H1 (cell line): ENCODE results near the gene TACSTD2. TPM values are rescaled to one million over a fixed set of nuclear protein-coding genes. Genes with fewer than 3 reads are reported as not detected.

ENCODE experiments used
- CTCF ChIA-PET: fragments of 300-600 bp; sonication (Branson Sonifier 250); formaldehyde crosslinking; loops from one replicate; lab custom pipeline; 2021; ENCODE audit not compliant: partially characterized antibody; lab: Charles Lee
- POLR2A ChIA-PET: fragments of 300-600 bp; sonication (Branson Sonifier 250); formaldehyde crosslinking; loops from one replicate; lab custom pipeline; 2021; ENCODE audit warnings: inconsistent platforms; ENCODE audit not compliant: partially characterized antibody; lab: Charles Lee
- DNase-seq, 2 experiments: peaks; one replicate each; pipeline versions ENCODE4 v3.0.0 to v3.0.0-alpha.2; 2010 to 2022; ENCODE audit warnings: low spot score in 2 of 2, low read depth in 1 of 2, mixed read lengths in 1 of 2
- FAIRE-seq: peaks from 2 replicates; lab custom pipeline; 2011; peaks lifted over from hg19 to GRCh38; lab: Jason Lieb, UNC
- H2AFZ ChIP-seq: 2 replicates; pipeline ENCODE4 v1.8.1; 2012; ENCODE audit warnings: low read length, inconsistent platforms
- H2AK5ac ChIP-seq: 2 replicates; pipeline ENCODE4 v1.6.1; 2013; ENCODE audit warnings: low read depth, low read length
- H2BK120ac ChIP-seq: replicated peaks from 2 replicates; pipeline ENCODE3; 2013; ENCODE audit warnings: low read depth, low read length, inconsistent platforms
- H2BK12ac ChIP-seq: 2 replicates; pipeline ENCODE4 v1.6.1; 2013; ENCODE audit warnings: low read depth, low read length
- H2BK15ac ChIP-seq: 2 replicates; pipeline ENCODE4 v1.6.1; 2013; ENCODE audit warnings: low read length
- H2BK20ac ChIP-seq: 2 replicates; pipeline ENCODE4 v1.6.1; 2013; ENCODE audit warnings: low read length
- H2BK5ac ChIP-seq: 2 replicates; pipeline ENCODE4 v1.6.1; 2013; ENCODE audit warnings: low read depth, low read length
- H3K14ac ChIP-seq: 2 replicates; pipeline ENCODE4 v1.6.1; 2013; ENCODE audit warnings: inconsistent platforms; ENCODE audit not compliant: insufficient read length
- H3K18ac ChIP-seq: 2 replicates; pipeline ENCODE4 v1.6.1; 2013; ENCODE audit warnings: low read length; ENCODE audit errors: extremely low read depth
- H3K23ac ChIP-seq: 2 replicates; pipeline ENCODE4 v1.6.1; 2013; ENCODE audit warnings: inconsistent platforms; ENCODE audit not compliant: insufficient read length
- H3K23me2 ChIP-seq: 2 replicates; pipeline ENCODE4 v1.6.1; 2013; ENCODE audit warnings: low read depth, low read length
- H3K27ac ChIP-seq: 2 replicates; pipeline ENCODE4 v1.6.1; 2011; ENCODE audit warnings: low read depth, low read length, inconsistent platforms
- H3K27me3 ChIP-seq, 4 experiments: replicated peaks in 1 of 4; 1 replicate in 1 of 4; 2 replicates in 3 of 4; pipeline versions ENCODE4 v1.6.1 to v1.8.1; 2011 to 2013; ENCODE audit warnings: low read length in 3 of 4, mild to moderate bottlenecking in 3 of 4, inconsistent platforms in 2 of 4, mixed read lengths in 2 of 4, moderate library complexity in 1 of 4; ENCODE audit not compliant: control insufficient read depth in 3 of 4, insufficient read depth in 3 of 4; ENCODE audit errors: extremely low read depth in 1 of 4
- H3K36me3 ChIP-seq, 4 experiments: 2 replicates each; pipeline versions ENCODE4 v1.6.1 to v1.8.1; 2011 to 2013; ENCODE audit warnings: mild to moderate bottlenecking in 4 of 4, low read length in 3 of 4, moderate library complexity in 2 of 4, control low read depth in 1 of 4, inconsistent platforms in 1 of 4; ENCODE audit not compliant: insufficient read depth in 4 of 4, control insufficient read depth in 2 of 4
- H3K4ac ChIP-seq: replicated peaks from 2 replicates; pipeline ENCODE3; 2013; ENCODE audit warnings: low read length, low read depth, mixed read lengths, inconsistent platforms; ENCODE audit not compliant: insufficient read length
- H3K4me1 ChIP-seq, 4 experiments: replicated peaks in 1 of 4; 1 replicate in 1 of 4; 2 replicates in 3 of 4; pipeline versions ENCODE4 v1.6.1 to v1.8.1; 2011 to 2013; ENCODE audit warnings: low read length in 3 of 4, inconsistent platforms in 2 of 4, mixed read lengths in 1 of 4; ENCODE audit not compliant: insufficient read depth in 4 of 4, control insufficient read depth in 3 of 4
- H3K4me2 ChIP-seq, 2 experiments: 2 replicates each; pipeline versions ENCODE4 v1.6.1 to v1.8.1; 2011 to 2013; ENCODE audit warnings: low read depth in 2 of 2, low read length in 2 of 2, control low read depth in 1 of 2, inconsistent platforms in 1 of 2, mild to moderate bottlenecking in 1 of 2; ENCODE audit not compliant: insufficient read depth in 1 of 2
- H3K4me3 ChIP-seq, 4 experiments: fragments of 200-600, 300-600 bp in 1 of 4; sonication (generic), shearing (Covaris generic), sonication (Bioruptor Twin) in 1 of 4; 2 replicates each; pipeline versions ENCODE4 v1.5.1 to v1.8.1; 2011 to 2016; ENCODE audit warnings: low read length in 4 of 4, low read depth in 3 of 4, control low read depth in 2 of 4, inconsistent platforms in 2 of 4, mild to moderate bottlenecking in 2 of 4, mixed read lengths in 1 of 4, moderate library complexity in 1 of 4; ENCODE audit not compliant: insufficient read depth in 2 of 4; ENCODE audit errors: extremely low read depth in 1 of 4
- H3K56ac ChIP-seq: replicated peaks from 2 replicates; pipeline ENCODE3; 2013; ENCODE audit warnings: low read depth, mild to moderate bottlenecking, mixed read lengths, low read length, inconsistent platforms; ENCODE audit not compliant: insufficient read length
- H3K79me1 ChIP-seq: 2 replicates; pipeline ENCODE4 v1.6.1; 2013; ENCODE audit warnings: low read depth, low read length, control low read depth
- H3K79me2 ChIP-seq, 2 experiments: 2 replicates each; pipeline versions ENCODE4 v1.6.1 to v1.8.1; 2012 to 2013; ENCODE audit warnings: low read length in 2 of 2, mild to moderate bottlenecking in 2 of 2, inconsistent platforms in 1 of 2; ENCODE audit not compliant: insufficient read depth in 2 of 2, control insufficient read depth in 1 of 2
- H3K9ac ChIP-seq, 4 experiments: replicated peaks in 1 of 4; 1 replicate in 1 of 4; 2 replicates in 3 of 4; pipeline versions ENCODE4 v1.6.1 to v1.8.1; 2011 to 2013; ENCODE audit warnings: low read depth in 3 of 4, low read length in 3 of 4, control low read depth in 2 of 4, mild to moderate bottlenecking in 2 of 4, moderate library complexity in 2 of 4, inconsistent platforms in 1 of 4; ENCODE audit errors: extremely low read depth in 1 of 4
- H3K9me3 ChIP-seq, 2 experiments: 2 replicates each; pipeline versions ENCODE4 v1.6.1 to v1.8.1; 2012 to 2013; ENCODE audit warnings: mild to moderate bottlenecking in 2 of 2, moderate library complexity in 2 of 2, control low read depth in 1 of 2, inconsistent platforms in 1 of 2, low read depth in 1 of 2, low read length in 1 of 2, mixed read lengths in 1 of 2; ENCODE audit not compliant: insufficient read depth in 2 of 2
- H4K20me1 ChIP-seq, 2 experiments: replicated peaks in 1 of 2; 2 replicates each; pipeline versions ENCODE3 to v1.8.1; 2011 to 2013; ENCODE audit warnings: inconsistent platforms in 2 of 2, low read length in 2 of 2, mild to moderate bottlenecking in 1 of 2; ENCODE audit not compliant: insufficient read depth in 2 of 2, control insufficient read depth in 1 of 2
- H4K5ac ChIP-seq: 2 replicates; pipeline ENCODE4 v1.6.1; 2013; ENCODE audit warnings: low read length, low read depth, mixed read lengths, inconsistent platforms; ENCODE audit not compliant: insufficient read length
- H4K8ac ChIP-seq: 2 replicates; pipeline ENCODE4 v1.8.0; 2013; ENCODE audit warnings: mild to moderate bottlenecking, moderate library complexity, low read length, inconsistent platforms; ENCODE audit not compliant: insufficient read depth; ENCODE audit errors: extremely low read depth
- H4K91ac ChIP-seq: replicated peaks from 2 replicates; pipeline ENCODE3; 2013; ENCODE audit warnings: low read length, mixed read lengths, inconsistent platforms; ENCODE audit not compliant: insufficient read length
- BRCA1 ChIP-seq: IDR thresholded peaks from 2 replicates; pipeline ENCODE4 v1.6.1; 2012; ENCODE audit warnings: low read depth, low read length, improper control_type of control experiment
- WGBS, 2 experiments: shearing (Covaris generic) in 1 of 2; methylation state at CpG; one replicate each; pipeline versions ENCODE4 v1.1.6 to v1.1.7; 2013 to 2015; ENCODE audit warnings: low lambda C conversion rate in 2 of 2, mixed read lengths in 2 of 2, inconsistent platforms in 1 of 2, low coverage in 1 of 2, missing lambda C conversion rate in 1 of 2; ENCODE audit not compliant: insufficient replicate concordance in 2 of 2, insufficient coverage in 1 of 2, insufficient read length in 1 of 2; ENCODE audit errors: extremely low coverage in 1 of 2, missing lambda C conversion rate in 1 of 2; 5-methylcytosine and 5-hydroxymethylcytosine counted together
- polyA plus RNA-seq, 7 experiments: library from polyadenylated mRNA; depleted of rRNA in 3 of 7; stranded (reverse) in 5 of 7; unstranded in 2 of 7; fragments of >200 nt in 5 of 7; fragments of 200-250 nt in 2 of 7; gene quantifications; 1 replicate in 5 of 7; 2 replicates in 1 of 7; 4 replicates in 1 of 7; pipeline versions ENCODE4 v1.2.1 to v1.2.3, GENCODE V29; 2011 to 2013; ENCODE audit warnings: missing spikeins in 2 of 7, mixed read lengths in 2 of 7
- total RNA-seq: library from RNA; stranded (reverse); fragmentation: NEBNext Ultra II Directional; extraction: Animal tissue kit (Norgen Biotek cat#: 25700); gene quantifications from 2 replicates; pipeline ENCODE4 v1.2.1, GENCODE V29; 2021

Gene TACSTD2
- total and polyA plus RNA-seq, 2 of the 8 experiments (the other 6 are each of a cell fraction or from before 2014, with no cell fraction given) = 0.76 to 0.85 TPM

DNA sequence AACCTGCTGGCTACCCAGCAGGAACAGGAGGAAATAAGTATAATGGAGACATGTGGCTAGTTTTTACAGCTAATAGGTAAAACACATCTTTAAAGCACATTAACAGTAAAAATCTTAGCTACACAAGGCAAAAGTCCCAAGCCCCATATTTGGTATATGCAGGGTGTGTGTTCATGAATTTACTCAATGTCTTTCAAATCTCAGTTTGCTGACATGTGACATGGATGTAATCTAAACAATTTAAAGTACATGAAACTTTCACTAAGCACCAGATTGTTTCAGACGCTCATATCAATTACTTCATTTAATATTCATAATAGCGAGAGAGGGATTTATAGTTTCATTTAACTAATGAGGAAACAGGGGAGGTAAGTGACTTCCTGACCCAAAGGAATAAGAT lies 3.9 kb downstream of the TACSTD2 start:
- DNase-seq = no peak
- Histone ChIP-seq H3K4me3 (no peak overlapping the region), H3K27ac (no peak overlapping the region), H2AFZ (no peak overlapping the region), H3K23me2 (peaks cover 4% of the 10 kb centered on the region; the same call in 1 of the 2 replicates), H3K23ac (no peak overlapping the region), H3K4me1 (peaks cover 0 to 11% (median 1%) of the 10 kb centered on the region in 4 experiments; a peak in 3 of 7 replicates), H3K18ac (no peak overlapping the region), H3K79me2 (no peaks in the 10 kb centered on the region), H3K36me3 (peaks cover 0 to 6% (median 0%) of the 10 kb centered on the region in 4 experiments; a peak in 1 of 8 replicates), H3K14ac (no peak overlapping the region), H3K4me2 (no peak overlapping the region), H4K91ac (no peak overlapping the region), H2BK5ac (no peak overlapping the region), H2BK12ac (no peak overlapping the region), H3K4ac (no peak overlapping the region), H2AK5ac (no peak overlapping the region), H3K27me3 (peaks cover 10 to 30% (median 23%) of the 10 kb centered on the region in 4 experiments), H3K56ac (no peak overlapping the region), H3K9me3 (peaks cover 0 to 8% of the 10 kb centered on the region in 2 experiments; a peak in 2 of 4 replicates), H3K79me1 (no peaks in the 10 kb centered on the region), H4K20me1 (no peaks in the 10 kb centered on the region), H4K5ac (no peak overlapping the region), H3K9ac (no peak overlapping the region), H4K8ac (no peak overlapping the region), H2BK15ac (no peak overlapping the region), H2BK20ac (no peak overlapping the region), H2BK120ac (no peak overlapping the region)
- FAIRE-seq = no peak
- ChIA-PET POLR2A (no interaction called here), CTCF (interaction anchor here (1.2 kb wide), 1 partner anchor 78 kb away, joined by 3 read pairs; no protein-coding TSS in a partner anchor)
- 77% methylated on average over 2 of the region's 2 CpGs; no CpG with 5 or more reads in 1 of the 2 experiments for WGBS, 2 experiments
- TF ChIP-seq BRCA1 = no peak
